Activated CD4-positive, alpha-beta T cell treated with anti-CD3 and anti-CD28 coated beads, Interleukin-2, amount 50 U/mL, for 24 hours (primary cell): ENCODE measurements around the gene POPDC2.
"Not testable (repeated sequence)": the region's sequence is repeated elsewhere in the genome, so short reads cannot be mapped to it uniquely, and the experiment has no call there.

Experiments
- DNase-seq, 2 donors: peaks; one replicate each; pipeline ENCODE4 v3.0.0-alpha.2; 2020; ENCODE audit warnings: low read depth in 1 of 2, low spot score in 1 of 2

Gene POPDC2

GRCh38 chr3:119616056-119616455 is 44.3 kb downstream of the POPDC2 start:
- no peak for DNase-seq

- DNase-seq: no peak
Observed at GRCh38 chr3:119613872-119614271, 46.5 kb downstream of the POPDC2 start.

DNA sequence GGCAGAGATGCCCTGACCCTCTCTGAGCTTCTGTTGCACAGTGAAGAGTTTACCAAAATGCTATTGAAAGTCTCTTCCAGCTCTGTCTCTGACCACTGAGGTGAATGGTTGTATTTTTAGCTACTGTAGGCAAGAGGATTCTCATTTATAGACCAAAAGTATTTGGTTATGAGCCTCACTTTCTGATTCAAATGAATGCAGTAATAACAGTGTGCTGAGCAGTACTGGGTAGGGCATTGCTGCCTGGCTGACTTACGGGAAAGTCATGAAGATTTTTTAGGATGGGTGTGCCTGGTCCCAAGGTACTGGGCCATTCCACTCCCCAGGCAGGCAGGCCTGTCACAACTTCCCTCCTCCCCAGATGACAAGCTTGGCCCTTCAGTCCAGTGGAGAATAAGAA is 47.2 kb downstream of the POPDC2 start:
- no peak for DNase-seq

DNA sequence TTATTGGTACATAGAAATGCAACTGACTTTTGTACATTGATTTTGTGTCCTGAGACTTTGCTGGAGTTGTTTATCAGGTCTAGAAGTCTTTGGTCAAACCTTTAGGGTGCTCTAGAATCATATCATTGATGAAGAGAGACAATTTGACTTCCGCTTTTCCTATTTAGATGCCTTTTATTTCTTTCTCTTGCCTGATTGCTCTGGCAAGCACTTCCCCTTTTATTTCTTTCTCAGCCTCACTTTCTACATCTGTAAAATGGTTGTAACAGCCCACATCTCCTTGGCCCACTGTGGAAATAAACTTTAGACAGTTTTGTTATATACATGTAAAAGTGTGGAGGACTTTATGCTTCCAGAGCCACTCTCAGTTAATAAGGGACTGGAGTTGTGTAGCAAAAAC is 48.7 kb downstream of the POPDC2 start:
- no peak for DNase-seq

GRCh38 chr3:119609301-119609700 is 51.1 kb downstream of the POPDC2 start:
- DNase-seq: no peak

- DNase-seq: no peak
Observed at GRCh38 chr3:119608405-119609000, 51.9 kb downstream of the POPDC2 start.

- DNase-seq: no peak
Observed at GRCh38 chr3:119604878-119605277, 55.5 kb downstream of the POPDC2 start.

DNA sequence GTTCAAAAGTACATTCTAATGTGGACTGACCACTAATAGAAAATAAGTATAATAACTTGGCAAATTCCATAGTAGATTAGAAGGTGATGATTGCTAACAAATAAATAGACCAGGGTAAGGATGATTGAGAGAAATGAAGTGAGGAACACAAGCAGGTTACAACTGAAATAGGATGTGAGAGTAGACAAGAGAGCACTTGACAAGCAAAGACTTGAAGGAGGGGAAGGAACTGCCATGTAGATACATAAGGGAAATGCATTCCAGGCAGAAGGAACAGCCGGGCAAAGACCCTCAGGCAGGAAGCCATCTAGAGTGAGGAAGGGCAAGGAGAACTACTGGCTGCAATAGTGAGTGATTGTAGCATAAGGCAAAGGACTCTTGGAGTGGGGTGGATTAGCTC is 57.7 kb downstream of the POPDC2 start:
- no peak for DNase-seq

DNA sequence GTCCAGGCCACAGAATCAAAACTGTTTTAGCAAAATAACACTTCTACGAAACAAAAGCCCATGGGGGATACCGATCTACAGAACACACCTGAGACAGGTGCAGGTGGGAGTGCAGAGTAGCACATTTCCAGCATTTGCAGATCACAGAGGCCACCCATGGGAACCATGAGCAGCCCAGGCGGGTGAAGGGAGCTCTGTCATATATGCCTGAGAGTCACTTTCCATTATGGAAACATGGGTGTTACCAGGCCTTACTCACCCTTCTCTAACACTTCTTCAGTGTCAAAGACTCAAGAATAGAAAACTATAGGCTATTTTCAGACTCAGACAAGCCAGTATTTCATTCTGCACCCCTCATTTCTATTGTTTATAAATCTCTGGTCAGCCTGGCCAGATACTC is 59.2 kb downstream of the POPDC2 start:
- DNase-seq: no peak

- no peak for DNase-seq
Observed at GRCh38 chr3:119600732-119601131, 59.7 kb downstream of the POPDC2 start.

DNA sequence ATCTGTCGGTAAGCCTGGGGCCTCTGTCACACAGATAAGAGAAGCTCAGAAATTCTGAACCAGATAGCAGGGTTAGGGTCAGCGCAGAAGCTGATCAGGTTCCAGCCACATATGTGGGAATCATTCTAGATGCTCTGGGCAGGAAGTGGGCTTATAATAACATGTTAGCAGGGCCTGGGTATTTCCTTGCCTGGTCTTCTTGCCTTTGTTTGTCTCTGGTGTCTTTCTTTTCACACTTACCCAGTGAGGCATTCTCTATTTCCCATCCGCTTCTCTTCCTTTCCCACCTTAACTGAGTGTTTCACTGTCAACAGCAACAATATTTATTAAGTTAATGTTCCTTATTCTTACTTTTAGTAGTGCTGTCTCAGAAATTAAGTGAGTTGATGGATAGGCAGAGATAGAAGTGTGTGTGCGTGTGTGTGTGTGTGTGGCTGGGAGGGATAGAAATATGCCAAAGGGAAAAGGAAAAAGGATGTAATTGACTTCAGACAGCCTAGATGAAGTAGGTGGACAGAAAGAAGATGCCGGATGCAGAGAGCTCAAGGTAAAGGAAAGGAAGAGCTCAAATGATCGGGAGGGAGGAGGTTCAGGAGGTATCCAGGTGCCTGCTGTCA is 60.7 kb downstream of the POPDC2 start:
- no peak for DNase-seq

- no peak for DNase-seq
Observed at GRCh38 chr3:119598410-119599098, 61.8 kb downstream of the POPDC2 start.

GRCh38 chr3:119597548-119598288 is 62.7 kb downstream of the POPDC2 start, which contains the start of gene PLA1A:
Gene PLA1A (plus strand): TSS chr3:119597885. CDS start chr3:119597914, 29 bp downstream.
- no peak for DNase-seq

DNA sequence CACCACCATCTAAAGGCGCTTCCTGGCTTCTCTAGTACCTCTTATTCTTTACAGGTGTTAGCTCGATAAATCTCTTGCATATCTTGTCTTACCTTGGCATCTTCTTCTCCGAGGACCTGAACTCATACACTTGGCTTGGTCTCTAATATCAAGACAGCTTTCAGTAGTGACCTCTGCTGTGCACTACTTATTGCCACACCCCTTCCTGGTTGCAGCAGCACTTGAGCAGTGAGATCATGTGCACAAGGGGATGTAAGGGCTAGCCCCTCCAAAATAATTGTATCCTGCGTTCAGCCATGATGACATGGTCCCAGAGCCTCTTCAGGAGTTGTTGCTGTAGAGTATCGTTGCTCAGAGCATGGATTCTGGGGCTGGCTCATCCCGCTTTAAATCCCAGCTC is 64.0 kb downstream of the POPDC2 start:
- no peak for DNase-seq

DNA sequence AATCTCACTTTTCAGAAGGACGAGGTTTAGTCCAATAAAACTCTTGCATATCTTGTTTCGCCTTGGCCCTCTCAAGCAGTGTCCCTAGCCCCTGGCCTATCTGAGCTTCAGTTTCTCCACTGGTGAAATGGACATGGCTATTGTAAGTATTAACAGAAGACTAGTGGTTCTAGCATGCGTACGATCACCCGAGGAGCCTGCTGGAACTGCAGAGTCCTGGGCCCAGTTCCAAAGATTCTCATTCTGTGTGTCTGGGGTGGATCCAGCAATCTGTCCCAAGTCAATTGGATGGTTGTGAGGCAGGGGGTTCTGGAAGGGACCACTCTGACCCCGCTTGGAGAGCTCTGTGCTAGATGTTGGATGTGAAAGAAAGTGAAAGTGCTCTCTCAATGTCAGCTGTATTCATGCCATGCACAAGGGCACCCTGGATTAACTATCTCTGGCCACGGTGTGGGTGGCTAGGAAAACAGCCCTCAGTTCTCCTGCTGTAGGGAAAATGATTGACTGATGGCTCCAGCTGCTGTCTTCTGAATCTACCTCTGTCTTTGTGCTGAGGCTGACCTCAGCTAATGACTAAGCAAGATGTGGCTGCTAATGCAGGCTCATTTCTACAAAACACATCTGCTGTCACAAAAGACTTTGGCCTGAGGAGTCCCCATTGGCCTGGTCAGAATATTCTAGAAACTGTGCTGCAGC is 64.6 kb downstream of the POPDC2 start:
- DNase-seq: no peak

- not testable (repeated sequence) for DNase-seq
Observed at GRCh38 chr3:119594929-119595328, 65.5 kb downstream of the POPDC2 start.

DNA sequence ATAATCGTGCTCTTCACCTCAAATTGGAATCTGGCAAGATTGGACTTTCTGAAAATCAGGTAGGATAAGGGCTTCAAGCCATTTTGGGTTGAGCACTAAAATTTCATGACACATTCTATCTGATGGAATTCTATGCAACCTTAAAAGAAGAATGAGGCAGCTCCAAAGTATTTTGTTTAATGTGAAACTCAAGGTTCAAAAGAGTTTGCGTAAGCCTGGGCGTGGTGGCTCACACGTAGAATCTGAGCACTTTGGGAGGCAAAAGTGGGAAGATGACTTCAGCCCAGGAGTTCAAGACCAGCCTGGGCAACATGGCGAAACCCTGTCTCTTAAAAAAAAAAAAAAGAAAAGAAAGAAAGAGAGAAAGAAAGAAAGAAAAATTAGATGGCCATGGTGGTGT is 66.3 kb downstream of the POPDC2 start:
- DNase-seq: no peak

DNA sequence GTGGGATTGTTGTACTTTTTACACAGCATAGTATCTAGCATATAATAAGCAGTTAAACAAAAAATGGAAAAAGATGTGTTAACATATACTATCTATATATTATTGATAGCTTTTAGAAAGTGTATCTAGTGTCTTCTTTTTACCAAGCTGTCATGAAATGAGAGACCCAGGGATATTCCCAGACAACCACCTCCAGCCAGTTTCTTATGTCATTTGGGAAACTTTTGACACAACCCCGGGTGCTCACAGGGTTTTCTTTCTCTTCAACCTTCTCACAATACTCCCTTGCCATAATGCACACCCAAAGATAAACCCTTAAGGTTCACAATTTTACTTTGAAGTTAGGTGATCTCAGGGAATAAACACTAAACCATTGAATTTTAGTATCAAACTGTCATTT is 67.5 kb downstream of the POPDC2 start:
- DNase-seq: no peak
